NCI-H2171 treated with DMSO at 0.1 percent for 48 hours (cell line): ENCODE measurements around the gene HLF.
A peak's percentile ranks its signal among the peaks of the same experiment; 100 is the strongest.

Experiments used
- DNase-seq: peaks from one replicate; lab custom pipeline; 2025; lab: John Stamatoyannopoulos, UW

HLF gene

GRCh38 chr17:55290492-55291113 lies 25.8 kb downstream of the HLF start:
- DNase-seq, result no peak

GRCh38 chr17:55291114-55291507 lies 26.4 kb downstream of the HLF start:
- DNase-seq, result no peak

GRCh38 chr17:55292094-55292493 lies 27.3 kb downstream of the HLF start:
- no peak for DNase-seq

DNA sequence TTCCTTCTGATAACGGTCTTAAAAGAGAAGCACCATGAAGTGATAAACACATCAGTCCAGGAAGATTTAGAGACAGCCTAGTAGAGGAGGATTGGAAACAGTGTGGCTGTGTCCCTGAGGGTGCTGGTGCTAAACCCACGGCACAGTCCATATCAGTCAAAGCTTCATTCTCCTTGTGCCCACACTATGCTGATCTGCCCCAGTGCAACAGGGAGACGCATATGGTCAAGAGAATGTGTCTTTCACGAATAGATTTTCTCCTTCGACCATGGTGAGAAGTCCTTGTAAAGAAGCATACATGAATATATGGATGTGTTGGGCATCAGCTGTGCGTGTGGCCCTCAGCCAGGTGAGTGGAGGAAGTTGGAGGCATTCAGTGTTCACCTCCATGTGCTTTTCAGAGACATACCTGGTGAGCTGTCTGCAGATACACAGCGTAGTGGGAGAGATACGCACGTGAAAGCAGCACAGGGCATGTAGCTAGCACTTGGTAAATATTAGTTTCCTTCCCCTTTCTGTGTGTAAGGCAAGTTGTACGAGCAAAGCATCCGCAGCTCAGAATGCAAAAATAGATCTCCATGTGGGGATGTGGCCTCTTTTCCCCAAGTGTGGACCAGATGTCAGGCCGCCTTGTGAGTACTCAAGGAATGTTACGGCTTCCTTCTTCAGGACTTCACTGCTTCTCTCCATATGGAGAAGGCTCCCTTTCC lies 29.4 kb downstream of the HLF start:
- no peak for DNase-seq

DNA sequence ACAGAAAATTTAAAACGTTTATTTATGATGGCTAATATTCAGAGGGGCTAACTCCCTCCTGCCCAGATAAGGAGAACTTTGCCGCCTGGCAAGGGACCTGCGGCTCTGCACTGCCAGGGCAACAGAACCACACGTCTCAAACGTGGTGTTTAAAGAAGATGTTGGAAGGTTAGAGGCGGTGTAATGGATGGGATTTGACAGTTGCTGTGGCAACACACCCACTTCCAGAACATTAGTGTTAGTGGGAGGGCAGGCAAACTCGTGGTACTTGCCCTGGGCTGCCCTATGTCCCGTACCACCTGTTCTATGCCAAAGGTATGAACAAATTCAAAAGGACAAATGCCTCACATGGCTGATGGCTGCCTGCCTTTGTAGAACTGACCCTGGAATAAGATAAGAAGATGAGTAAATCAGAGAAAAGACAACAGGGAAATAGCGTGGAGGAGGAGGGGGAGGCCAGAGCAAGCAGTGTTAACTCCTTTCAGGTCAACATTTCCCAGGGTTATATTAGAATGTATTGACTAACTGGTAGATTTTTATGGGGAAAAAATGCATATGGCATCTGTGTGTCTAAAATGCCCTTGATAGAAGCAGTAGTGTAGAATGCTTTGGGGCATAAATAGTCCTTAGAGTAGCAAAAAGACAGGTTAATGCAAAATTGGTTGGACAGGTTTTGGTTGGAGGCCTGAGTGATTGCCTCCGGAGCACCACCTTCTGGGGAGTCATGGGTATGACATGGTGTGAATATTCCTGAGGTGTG lies 30.8 kb downstream of the HLF start:
- DNase-seq, result peak; percentile 55

DNA sequence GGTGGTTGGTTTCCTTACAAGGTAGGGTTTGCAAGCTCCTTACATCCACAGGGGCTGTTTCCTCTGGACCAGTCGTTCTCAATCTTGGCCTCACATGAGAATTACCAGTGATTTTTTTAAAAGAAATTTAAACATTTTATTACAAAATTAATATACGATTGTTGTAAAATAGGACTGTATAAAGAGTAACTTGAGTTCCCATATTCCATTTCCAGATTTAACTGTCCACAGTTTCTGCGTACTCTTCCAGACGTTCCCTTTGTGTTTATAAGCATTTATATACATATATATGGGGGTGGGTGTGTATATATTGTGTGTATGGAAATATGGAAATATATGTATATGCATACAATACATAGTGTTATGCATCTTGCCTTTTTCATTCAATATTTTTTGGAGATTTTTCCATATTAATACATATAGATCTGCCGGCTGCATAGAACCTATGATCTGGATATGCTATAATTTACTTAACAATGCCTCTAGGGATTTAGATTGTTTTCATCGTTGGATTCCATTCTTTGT lies 31.5 kb downstream of the HLF start:
- no peak for DNase-seq

DNA sequence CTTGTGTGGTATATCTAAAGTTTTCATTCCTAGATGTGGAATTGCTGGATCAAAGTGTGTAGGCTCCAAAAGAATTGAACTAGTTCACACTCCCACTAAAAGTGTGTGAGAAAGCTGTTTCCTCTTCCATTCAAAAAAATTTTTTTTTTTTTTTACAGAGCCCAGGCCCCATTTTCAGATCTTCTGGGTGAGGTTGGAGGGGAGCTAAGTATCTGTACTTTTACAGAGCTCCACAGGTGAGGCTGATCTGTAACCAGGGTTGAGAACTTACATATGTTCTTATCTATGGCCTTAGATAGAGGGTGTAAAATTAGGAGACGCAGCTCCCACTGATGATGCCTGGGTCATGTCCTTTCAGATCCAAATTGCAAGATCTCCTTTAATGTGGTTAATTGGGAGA lies 31.9 kb downstream of the HLF start:
- DNase-seq, result no peak

DNA sequence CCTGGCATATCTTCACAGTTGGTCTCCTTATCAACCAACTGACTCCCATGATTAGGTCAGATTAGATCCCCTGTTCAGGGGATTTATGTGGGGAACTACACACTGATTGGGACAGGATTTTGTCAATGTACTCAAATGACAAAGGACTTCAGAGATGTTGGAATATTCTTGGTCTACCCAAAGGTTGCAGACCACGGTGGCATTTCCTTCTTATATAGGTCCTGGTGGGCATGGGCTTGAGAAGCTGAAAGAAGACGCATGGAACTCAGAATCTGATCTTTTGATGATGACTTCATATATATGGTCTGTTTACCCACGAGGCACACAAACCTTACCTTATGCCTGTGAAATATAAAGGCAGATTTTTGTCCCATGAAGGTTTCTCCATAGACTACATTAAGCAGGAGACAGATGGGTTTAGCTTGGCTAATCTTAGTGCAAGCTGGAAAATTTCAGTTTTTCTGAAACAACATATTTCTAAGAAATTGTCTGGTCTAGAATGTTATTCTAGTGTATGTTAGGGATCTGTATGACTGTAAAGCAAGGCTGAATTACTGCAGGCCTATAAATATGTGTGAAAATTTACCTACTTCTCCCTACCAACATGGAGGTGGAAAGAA lies 33.5 kb downstream of the HLF start:
- DNase-seq, result no peak

DNA sequence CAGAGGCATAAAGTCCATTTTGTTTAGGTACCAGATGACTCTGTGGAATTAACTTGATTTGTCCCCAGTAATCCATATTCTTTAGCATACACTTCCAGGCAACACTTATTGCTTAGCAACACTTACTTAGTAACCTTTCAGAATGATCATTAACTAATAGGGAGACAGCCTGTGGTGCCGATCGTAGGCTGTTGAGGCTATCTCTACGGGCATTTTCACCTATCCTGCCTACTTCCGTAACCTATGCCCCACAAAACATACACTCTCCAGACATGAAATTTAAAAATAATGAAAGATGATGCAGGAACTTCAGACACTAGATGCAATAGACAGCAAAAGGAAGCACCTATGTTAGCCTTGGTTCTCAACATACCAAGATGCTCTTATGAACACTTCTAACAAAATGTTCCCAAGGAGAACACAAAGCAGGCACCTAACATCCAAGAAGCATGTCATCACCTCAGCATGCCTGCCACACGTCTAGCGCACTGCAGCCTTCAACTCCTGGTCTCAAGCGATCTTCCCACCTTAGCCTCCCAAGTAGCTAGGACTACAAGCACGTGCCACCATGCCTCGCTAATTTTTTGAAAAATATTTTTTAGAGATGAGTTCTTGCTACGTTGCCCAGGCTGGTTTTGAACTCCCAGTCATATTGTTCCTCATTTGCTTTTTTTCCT lies 34.5 kb downstream of the HLF start:
- DNase-seq, result no peak

DNA sequence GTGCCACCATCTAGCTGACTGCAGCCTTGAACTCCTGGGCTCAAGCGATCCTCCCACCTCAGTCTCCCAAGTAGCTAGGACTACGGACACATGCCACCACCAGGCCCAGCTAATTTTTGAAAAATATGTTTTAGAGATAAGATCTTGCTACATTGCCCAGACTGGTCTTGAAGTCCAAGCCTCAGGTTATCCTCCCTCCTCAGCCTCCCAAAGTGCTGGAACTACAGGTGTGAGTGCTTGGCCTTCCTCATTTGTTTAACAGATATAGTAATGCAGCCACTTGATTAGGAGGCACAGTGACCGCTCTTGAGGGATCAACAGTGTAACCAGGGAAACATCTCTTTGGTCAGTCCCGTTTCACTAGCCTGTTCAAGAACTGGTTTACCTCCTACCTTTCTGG lies 35.1 kb downstream of the HLF start:
- no peak for DNase-seq

- DNase-seq, result no peak
Measured at GRCh38 chr17:55300479-55301290, 35.9 kb downstream of the HLF start.

- DNase-seq, result peak; percentile 6
Measured at GRCh38 chr17:55301521-55302406, 37.0 kb downstream of the HLF start.

DNA sequence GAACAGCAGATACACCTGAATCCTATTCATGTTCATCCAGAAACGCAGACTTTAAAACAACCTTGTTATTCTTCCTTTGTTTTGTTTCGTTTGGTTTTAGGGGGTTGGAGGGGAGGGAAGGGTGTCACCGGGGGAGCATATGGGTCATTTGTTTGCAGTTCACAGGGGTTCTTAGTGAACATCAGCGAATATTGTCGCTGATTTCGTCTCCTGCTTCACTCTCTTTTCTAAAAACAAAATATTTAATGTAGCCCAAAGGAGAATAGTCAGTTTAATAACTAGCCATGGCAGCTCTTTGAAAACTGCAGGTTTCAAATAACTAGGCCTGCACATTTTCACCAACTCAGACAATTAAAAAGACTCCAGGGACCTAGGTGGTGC lies 37.6 kb downstream of the HLF start:
- DNase-seq, result no peak

- DNase-seq, result no peak
Measured at GRCh38 chr17:55303008-55303493, 38.3 kb downstream of the HLF start.

DNA sequence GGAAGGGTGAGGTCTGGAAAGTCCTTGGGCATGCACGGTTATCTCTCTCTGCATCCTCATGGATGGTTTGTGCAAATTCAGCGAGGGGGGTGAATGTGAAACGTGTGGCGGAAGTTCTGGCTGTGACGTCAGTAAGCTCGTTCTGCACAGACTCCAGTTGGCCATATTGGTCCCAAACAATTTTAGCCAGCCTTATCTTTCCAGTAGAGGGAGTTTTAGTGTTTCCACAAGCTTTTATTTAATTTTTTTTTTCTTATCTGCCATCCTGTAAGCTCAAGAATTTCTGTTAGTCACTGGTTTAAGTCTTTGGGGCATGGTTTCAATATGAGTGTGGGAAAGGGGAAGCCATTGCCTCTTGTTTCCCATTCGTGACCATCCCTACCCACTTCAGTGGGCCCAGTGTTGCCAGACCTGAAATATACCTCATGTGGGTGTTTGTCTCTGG lies 39.0 kb downstream of the HLF start:
- no peak for DNase-seq

DNA sequence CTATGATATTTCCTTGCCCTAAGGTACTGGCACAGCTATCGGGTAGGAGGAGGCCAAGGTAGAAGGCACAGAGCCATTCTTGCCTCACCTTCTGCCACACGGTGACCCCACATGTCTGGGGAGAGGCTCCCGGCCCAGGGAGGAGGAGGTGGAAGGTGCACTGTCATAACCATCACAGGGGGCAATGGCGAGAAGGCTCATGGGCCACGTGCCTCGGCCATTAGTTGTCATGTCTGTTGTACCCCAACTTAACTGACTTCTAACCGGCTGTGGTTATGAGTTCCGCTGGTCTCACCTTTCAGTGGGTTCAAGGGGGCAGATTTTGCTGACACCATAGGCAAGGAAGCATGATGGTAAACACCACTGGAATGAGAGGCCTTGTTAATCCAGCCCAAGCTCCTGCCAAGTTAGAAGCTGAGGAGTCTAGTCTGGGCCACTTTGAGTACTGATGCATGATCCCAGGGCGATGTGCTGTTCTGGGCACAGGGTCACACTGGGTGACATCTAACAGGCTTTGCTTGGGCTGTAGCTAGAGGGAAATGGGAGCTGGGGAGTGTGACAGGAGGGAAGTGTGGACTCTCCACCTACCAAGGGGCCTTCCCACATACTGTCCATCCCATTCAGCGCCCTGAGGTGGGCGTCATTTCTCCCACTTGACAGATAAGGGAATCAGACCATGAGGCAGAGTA lies 39.6 kb downstream of the HLF start:
- no peak for DNase-seq

GRCh38 chr17:55305321-55306087 lies 40.7 kb downstream of the HLF start:
- no peak for DNase-seq

DNA sequence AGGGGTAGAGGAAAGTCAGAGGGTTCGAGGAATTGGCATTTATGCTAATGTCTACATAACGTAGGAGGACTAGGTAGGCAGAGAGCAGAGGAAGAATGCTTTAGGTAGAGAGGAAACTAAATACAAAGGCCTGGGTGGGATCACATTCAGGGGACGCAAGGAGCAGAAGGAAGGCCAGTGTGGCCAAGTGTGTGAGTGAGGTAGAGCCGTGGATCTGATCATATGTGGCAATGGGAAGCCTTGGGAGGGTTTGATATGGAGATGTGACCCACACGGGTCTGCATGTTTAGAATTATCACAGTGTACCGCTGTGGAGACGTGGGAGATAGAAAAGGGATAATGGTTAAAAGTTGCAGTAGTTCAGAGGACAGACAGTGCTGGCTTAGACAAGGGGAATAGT lies 43.1 kb downstream of the HLF start:
- DNase-seq, result no peak
